ENCODE results near the gene EIF4G2.
A peak's percentile ranks its signal among the peaks of the same experiment; 100 is the strongest.
"Not testable (repeated sequence)": the region's sequence is repeated elsewhere in the genome, so short reads cannot be mapped to it uniquely, and the experiment has no call there.

The EIF4G2 gene

DNA sequence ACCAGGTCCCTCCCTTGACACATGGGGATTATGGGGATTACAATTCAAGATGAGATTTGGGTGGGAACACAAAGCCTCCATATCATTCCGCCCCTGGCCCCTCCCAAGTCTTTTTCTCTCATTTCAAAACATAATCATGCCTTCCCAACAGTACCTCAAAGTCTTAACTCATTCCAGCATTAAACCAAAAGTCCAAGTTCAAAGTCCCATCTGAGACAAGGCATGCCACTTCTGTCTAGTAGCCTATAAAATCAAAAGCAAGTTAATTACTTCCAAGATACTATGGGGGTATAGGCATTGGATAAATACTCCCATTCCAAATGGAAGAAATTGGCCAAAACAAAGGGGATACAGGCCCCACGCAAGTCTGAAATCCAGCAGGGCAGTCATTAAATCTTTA, 19.7 kb upstream of the EIF4G2 start:
- H3K9ac ChIP-seq, result no peak overlapping the region
- TF ChIP-seq, protein P1, sequence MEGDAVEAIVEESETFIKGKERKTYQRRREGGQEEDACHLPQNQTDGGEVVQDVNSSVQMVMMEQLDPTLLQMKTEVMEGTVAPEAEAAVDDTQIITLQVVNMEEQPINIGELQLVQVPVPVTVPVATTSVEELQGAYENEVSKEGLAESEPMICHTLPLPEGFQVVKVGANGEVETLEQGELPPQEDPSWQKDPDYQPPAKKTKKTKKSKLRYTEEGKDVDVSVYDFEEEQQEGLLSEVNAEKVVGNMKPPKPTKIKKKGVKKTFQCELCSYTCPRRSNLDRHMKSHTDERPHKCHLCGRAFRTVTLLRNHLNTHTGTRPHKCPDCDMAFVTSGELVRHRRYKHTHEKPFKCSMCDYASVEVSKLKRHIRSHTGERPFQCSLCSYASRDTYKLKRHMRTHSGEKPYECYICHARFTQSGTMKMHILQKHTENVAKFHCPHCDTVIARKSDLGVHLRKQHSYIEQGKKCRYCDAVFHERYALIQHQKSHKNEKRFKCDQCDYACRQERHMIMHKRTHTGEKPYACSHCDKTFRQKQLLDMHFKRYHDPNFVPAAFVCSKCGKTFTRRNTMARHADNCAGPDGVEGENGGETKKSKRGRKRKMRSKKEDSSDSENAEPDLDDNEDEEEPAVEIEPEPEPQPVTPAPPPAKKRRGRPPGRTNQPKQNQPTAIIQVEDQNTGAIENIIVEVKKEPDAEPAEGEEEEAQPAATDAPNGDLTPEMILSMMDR (IDR thresholded peaks at IDR 0.05), result no peak
- H3K27me3 ChIP-seq (ENCODE audit: control insufficient read depth, insufficient read depth, low read length), result no peaks in the 10 kb centered on the region
- no peak overlapping the region for H2AFZ ChIP-seq
- H3K9me3 ChIP-seq (ENCODE audit: control insufficient read depth, low read length), result no peaks in the 10 kb centered on the region
- no peaks in the 10 kb centered on the region for H3K36me3 ChIP-seq (ENCODE audit: control insufficient read depth, insufficient read depth, low read length)
- no peak overlapping the region for H3K4me2 ChIP-seq (ENCODE audit: low read length)
- H3K4me1 ChIP-seq, result peaks cover 5% of the 10 kb centered on the region
- no peak overlapping the region for H3K27ac ChIP-seq
- no peaks in the 10 kb centered on the region for H3K79me2 ChIP-seq
- no peak overlapping the region for H3K4me3 ChIP-seq (ENCODE audit: low read depth, low read length)

DNA sequence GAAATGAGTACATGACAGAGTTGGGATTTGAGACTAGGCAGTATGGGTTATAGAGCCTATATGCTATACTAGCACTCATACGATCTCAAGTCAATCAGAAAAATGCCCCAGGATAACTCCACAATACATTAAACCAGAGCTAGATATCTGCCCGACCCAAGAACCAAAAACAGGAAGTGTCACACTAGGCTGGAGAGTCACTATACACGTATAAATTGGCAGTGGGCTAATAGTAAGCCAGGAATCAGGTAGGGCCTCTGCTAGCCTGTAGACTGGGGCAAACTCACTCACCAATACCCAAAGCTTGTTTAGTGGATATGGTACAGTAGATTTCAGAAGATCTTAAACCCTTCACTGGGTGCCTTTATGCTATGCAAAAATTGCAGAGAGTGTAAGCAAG, 16.2 kb upstream of the EIF4G2 start:
- TF ChIP-seq, protein P1 (IDR thresholded peaks at IDR 0.05), result no peak
- H3K4me3 ChIP-seq (ENCODE audit: low read depth, low read length), result no peak overlapping the region
- no peak overlapping the region for H2AFZ ChIP-seq
- no peaks in the 10 kb centered on the region for H3K36me3 ChIP-seq (ENCODE audit: control insufficient read depth, insufficient read depth, low read length)
- no peak overlapping the region for H3K4me2 ChIP-seq (ENCODE audit: low read length)
- H3K27ac ChIP-seq, result no peak overlapping the region
- no peaks in the 10 kb centered on the region for H3K27me3 ChIP-seq (ENCODE audit: control insufficient read depth, insufficient read depth, low read length)
- H3K79me2 ChIP-seq, result no peaks in the 10 kb centered on the region
- H3K4me1 ChIP-seq, result peaks cover 5% of the 10 kb centered on the region
- no peaks in the 10 kb centered on the region for H3K9me3 ChIP-seq (ENCODE audit: control insufficient read depth, low read length)
- no peak overlapping the region for H3K9ac ChIP-seq

DNA sequence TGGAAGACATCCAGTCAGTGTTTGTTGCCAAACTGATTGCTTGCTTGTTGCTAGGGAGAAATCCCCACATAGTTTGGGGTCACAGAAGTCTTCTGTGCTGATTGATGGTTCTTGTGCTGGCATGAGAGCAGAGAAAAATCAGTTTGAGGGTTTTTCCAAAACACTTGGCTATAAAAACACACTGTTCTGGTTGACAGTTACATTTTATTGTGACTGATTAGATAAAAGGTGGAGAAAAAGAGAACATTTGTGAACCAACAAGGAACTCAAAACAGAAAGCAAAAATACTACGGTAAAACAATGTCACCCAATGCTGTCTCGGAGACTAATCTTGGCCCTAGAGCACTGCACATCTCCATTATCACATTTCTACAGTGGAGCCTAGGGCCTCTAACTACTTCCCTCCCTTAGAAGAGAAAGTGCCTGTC, 14.4 kb upstream of the EIF4G2 start:
- H3K4me1 ChIP-seq, result peaks cover 5% of the 10 kb centered on the region
- no peak overlapping the region for H3K9ac ChIP-seq
- H3K27ac ChIP-seq, result no peak overlapping the region
- no peaks in the 10 kb centered on the region for H3K27me3 ChIP-seq (ENCODE audit: control insufficient read depth, insufficient read depth, low read length)
- no peak overlapping the region for H3K4me3 ChIP-seq (ENCODE audit: low read depth, low read length)
- H3K4me2 ChIP-seq (ENCODE audit: low read length), result peak overlapping the region; percentile 33
- no peaks in the 10 kb centered on the region for H3K9me3 ChIP-seq (ENCODE audit: control insufficient read depth, low read length)
- TF ChIP-seq, protein P1 (IDR thresholded peaks at IDR 0.05), result no peak
- H3K79me2 ChIP-seq, result no peaks in the 10 kb centered on the region
- H2AFZ ChIP-seq, result peak overlapping the region; percentile 40
- H3K36me3 ChIP-seq (ENCODE audit: control insufficient read depth, insufficient read depth, low read length), result no peaks in the 10 kb centered on the region

DNA sequence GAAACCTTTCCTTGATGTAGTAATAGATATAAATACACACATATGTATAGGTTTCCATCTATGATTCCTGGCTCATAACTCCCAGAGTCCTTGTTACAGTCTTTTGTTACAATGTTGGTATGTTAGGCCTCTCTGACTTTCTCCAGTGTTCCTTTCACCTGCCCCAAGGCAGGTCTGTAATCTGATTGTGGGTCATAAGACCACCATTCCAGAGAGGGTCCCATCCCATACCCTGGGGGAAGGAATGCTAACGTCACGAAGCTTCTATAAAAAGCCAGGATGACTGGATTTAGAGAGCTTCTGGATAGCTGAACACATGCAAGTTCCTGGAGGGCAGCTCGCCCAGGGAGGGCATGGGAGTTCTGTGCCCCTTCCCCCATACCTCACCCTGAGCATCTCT, 13.8 kb upstream of the EIF4G2 start:
- not testable (repeated sequence) for H3K4me3 ChIP-seq (ENCODE audit: low read depth, low read length); H2AFZ ChIP-seq; H3K36me3 ChIP-seq (ENCODE audit: control insufficient read depth, insufficient read depth, low read length); H3K4me2 ChIP-seq (ENCODE audit: low read length); H3K9ac ChIP-seq; H3K4me1 ChIP-seq; H3K9me3 ChIP-seq (ENCODE audit: control insufficient read depth, low read length); H3K79me2 ChIP-seq; H3K27me3 ChIP-seq (ENCODE audit: control insufficient read depth, insufficient read depth, low read length); H3K27ac ChIP-seq

DNA sequence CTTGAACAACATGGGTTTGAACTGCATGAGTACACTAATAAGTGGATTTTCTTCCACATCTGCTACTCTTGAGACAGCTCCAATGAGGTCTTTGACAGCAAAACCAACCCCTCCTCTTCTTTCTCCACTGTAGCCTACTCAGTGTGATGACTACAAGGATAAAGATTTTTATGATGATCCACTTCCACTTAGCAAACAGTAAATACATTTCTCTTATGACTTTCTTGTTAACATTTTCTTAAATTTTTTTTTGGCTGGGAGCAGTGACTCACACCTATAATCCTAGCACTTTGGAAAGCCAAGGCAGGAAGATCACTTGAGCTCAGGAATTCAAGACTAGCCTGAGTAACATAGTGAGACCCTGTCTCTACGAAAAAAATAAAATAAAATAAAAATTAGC, 9.9 kb upstream of the EIF4G2 start:
- no peaks in the 10 kb centered on the region for H3K9me3 ChIP-seq (ENCODE audit: control insufficient read depth, low read length)
- H3K9ac ChIP-seq, result no peak overlapping the region
- H3K36me3 ChIP-seq (ENCODE audit: control insufficient read depth, insufficient read depth, low read length), result no peaks in the 10 kb centered on the region
- no peak overlapping the region for H3K27ac ChIP-seq
- H2AFZ ChIP-seq, result no peak overlapping the region
- H3K27me3 ChIP-seq (ENCODE audit: control insufficient read depth, insufficient read depth, low read length), result no peaks in the 10 kb centered on the region
- H3K4me1 ChIP-seq, result no peaks in the 10 kb centered on the region
- no peaks in the 10 kb centered on the region for H3K79me2 ChIP-seq
- no peak overlapping the region for H3K4me3 ChIP-seq (ENCODE audit: low read depth, low read length)
- TF ChIP-seq, protein P1 (IDR thresholded peaks at IDR 0.05), result no peak
- H3K4me2 ChIP-seq (ENCODE audit: low read length), result no peak overlapping the region
